A549 treated with dexamethasone at 1 μM for 4 hours (cell line): ENCODE measurements around the gene CA6. TPM values are rescaled to one million over a fixed set of nuclear protein-coding genes. Genes with fewer than 3 reads are reported as not detected.

Experiments
- total RNA-seq: library from RNA; stranded (reverse); fragments of 200-300 nt; extraction: Qiagen RNA extraction; gene quantifications from 5 replicates; pipeline ENCODE4 v1.2.3, GENCODE V29; 2022

Gene CA6
- not detected in 5 replicates for total RNA-seq

GRCh38 chr1:8945568-8945967 is at the start of gene CA6:
TSS of gene CA6 (plus strand) at chr1:8945868. CDS start at chr1:8945887, 19 bp downstream.

Other genes with a start within 250 kb of the CA6 start
- gene RERE, start 128.2 kb upstream of the CA6 start, total RNA-seq = 24.9 to 36.8 TPM (median 30.5 TPM) in 5 replicates
- gene ENO1, start 67.2 kb upstream of the CA6 start, total RNA-seq = 2,855 to 3,044 TPM (median 2,952 TPM) in 5 replicates
- 0.09 to 0.12 TPM in 2 of 5 replicates, not detected in the others for gene SLC2A7, start 80.6 kb downstream of the CA6 start, total RNA-seq
- gene SLC2A5, start 123.8 kb downstream of the CA6 start, total RNA-seq = 0.35 to 1.1 TPM (median 0.52 TPM) in 5 replicates
- 4.1 to 6.4 TPM (median 4.6 TPM) in 5 replicates for gene GPR157, start 183.2 kb downstream of the CA6 start, total RNA-seq